Panc1 (cell line): ENCODE results near the gene CSK. TPM values are rescaled to one million over a fixed set of nuclear protein-coding genes. Genes with fewer than 3 reads are reported as not detected.

Source experiments
- ATAC-seq: fragments of 200-7000 bp; cut with Tn5 transposase; 2 replicates; pipeline ENCODE4 v1.9.1; 2020; ENCODE audit warnings: mild to moderate bottlenecking, moderate library complexity
- BruUV-seq: library from RNA; stranded (reverse); fragments of 400-500 nt; replicated peaks from 2 replicates; lab custom pipeline; 2021; lab: Mats Ljungman, UMichigan
- CTCF ChIA-PET: fragments of 300-600 bp; sonication (Branson Sonifier 250); formaldehyde crosslinking; loops from one replicate; lab custom pipeline; 2022; ENCODE audit warnings: antibody characterized with exemption; lab: Charles Lee
- POLR2A ChIA-PET: fragments of 300-600 bp; sonication (Branson Sonifier 250); formaldehyde crosslinking; loops from one replicate; lab custom pipeline; 2022; ENCODE audit warnings: antibody characterized with exemption; lab: Charles Lee
- DNase-seq: peaks from one replicate; pipeline ENCODE4 v3.0.0-alpha.2; 2010; ENCODE audit warnings: low read depth, low spot score
- H3K27ac ChIP-seq: 2 replicates; pipeline ENCODE4 v1.5.1; 2011; ENCODE audit warnings: mild to moderate bottlenecking, low read length, inconsistent platforms
- H3K27me3 ChIP-seq: fragments of 200-500 bp; sonication (Bioruptor generic); 2 replicates; pipeline ENCODE4 v1.6.0; 2014; ENCODE audit warnings: low read length, inconsistent platforms; ENCODE audit not compliant: control insufficient read depth, insufficient read depth
- H3K36me3 ChIP-seq: fragments of 200-500 bp; sonication (Bioruptor generic); 2 replicates; pipeline ENCODE4 v1.5.1; 2014; ENCODE audit warnings: inconsistent platforms, mild to moderate bottlenecking, low read length, moderate library complexity; ENCODE audit not compliant: control insufficient read depth, insufficient read depth
- H3K4me1 ChIP-seq: 2 replicates; pipeline ENCODE4 v1.5.1; 2011; ENCODE audit warnings: inconsistent platforms, mild to moderate bottlenecking, low read length, moderate library complexity; ENCODE audit not compliant: control insufficient read depth, insufficient read depth
- H3K4me3 ChIP-seq, 2 experiments: 2 replicates each; pipeline ENCODE4 v1.5.1; 2011 to 2012; ENCODE audit warnings: low read depth in 2 of 2, low read length in 2 of 2, mild to moderate bottlenecking in 2 of 2, inconsistent platforms in 1 of 2, moderate library complexity in 1 of 2
- H3K9me3 ChIP-seq: fragments of 200-500 bp; sonication (Bioruptor generic); 2 replicates; pipeline ENCODE4 v1.5.1; 2014; ENCODE audit warnings: low read depth, mild to moderate bottlenecking, inconsistent platforms, low read length, moderate library complexity; ENCODE audit not compliant: control insufficient read depth, insufficient read depth
- POLR2AphosphoS5 ChIP-seq: IDR thresholded peaks from 2 replicates; pipeline ENCODE4 v1.6.1; 2012; ENCODE audit warnings: mild to moderate bottlenecking, low read depth, low read length, moderate library complexity
- SIN3A ChIP-seq: IDR thresholded peaks from 2 replicates; pipeline ENCODE4 v1.6.1; 2012; ENCODE audit warnings: low read depth, mild to moderate bottlenecking, low read length, moderate library complexity, borderline replicate concordance; ENCODE audit not compliant: insufficient read depth
- TCF7L2 ChIP-seq: IDR thresholded peaks from 2 replicates; pipeline ENCODE4 v1.6.1; 2011; ENCODE audit warnings: mild to moderate bottlenecking, low read depth, low read length, inconsistent platforms
- in situ Hi-C: cut with HindIII; loops from 2 replicates; pipeline ENCODE4 v1.10.0; 2016; ENCODE audit warnings: low sequenced_read_pairs, low pct_unique_long_range_greater_than_20kb
- intact Hi-C: fragments of 100-400 bp; cut with micrococcal nuclease; formaldehyde crosslinking; loops from one replicate; pipeline ENCODE4 v1.10.0; 2022; ENCODE audit not compliant: unreplicated experiment
- total RNA-seq: library from RNA; stranded (reverse); gene quantifications from one replicate; pipeline ENCODE4 v1.2.1, GENCODE V29; 2021; ENCODE audit not compliant: unreplicated experiment
- TF ChIP-seq, protein P1 (sequence below): fragments of 450-650 bp; IDR thresholded peaks from 2 replicates; pipeline ENCODE4 v1.5.1; 2017; ENCODE audit warnings: mild to moderate bottlenecking
- TF ChIP-seq, protein P2 (sequence below), 2 experiments: IDR thresholded peaks; 2 replicates each; pipeline ENCODE4 v1.6.1; 2011 to 2012; ENCODE audit warnings: low read depth in 2 of 2, control low read depth in 1 of 2, low read length in 1 of 2, mild to moderate bottlenecking in 1 of 2, moderate library complexity in 1 of 2; ENCODE audit not compliant: insufficient read depth in 1 of 2

The CSK gene
- total RNA-seq, 1 experiment from 2014 or later, result 81.4 TPM

DNA sequence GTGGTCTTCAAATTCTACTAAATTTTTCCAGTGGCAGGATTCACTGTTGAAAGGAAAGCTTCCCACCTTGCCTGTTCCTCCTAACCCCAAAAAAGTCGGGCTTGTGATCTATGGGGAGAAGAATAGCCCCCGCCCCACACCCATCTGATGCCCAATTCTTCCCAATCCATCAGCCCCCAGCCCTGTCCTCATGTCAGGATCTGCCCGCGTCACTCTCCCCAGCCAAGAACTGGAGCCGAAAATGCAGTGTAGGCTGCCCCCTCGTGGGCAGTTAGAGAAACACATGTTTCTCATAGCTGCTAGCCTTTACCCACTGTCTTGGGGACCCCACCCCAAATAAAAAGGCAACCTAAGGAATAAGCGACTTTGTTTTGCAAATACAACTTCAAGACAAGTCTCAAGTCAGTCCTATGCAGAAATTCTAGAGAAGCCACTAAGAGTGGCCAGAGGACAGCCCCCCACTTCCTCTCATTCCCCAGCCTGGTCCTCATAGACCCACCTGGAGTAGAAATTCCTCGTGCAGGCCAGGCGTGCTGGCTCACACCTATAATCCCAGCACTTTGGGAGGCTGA lies 13.0 kb upstream of the CSK start:
- BruUV-seq, result no TSS peak
- Histone ChIP-seq H3K27me3 (no peaks in the 10 kb centered on the region), H3K36me3 (no peaks in the 10 kb centered on the region), H3K27ac (no peak overlapping the region), H3K4me1 (no peaks in the 10 kb centered on the region; the same call in 1 of the 2 replicates), H3K9me3 (no peaks in the 10 kb centered on the region), H3K4me3 (no peak overlapping the region; a peak in 1 of 4 replicates)
- in situ Hi-C loops, result loop anchor here (25.0 kb wide), 1 partner anchor 132 kb away; no protein-coding TSS in a partner anchor
- TF ChIP-seq, protein P1, sequence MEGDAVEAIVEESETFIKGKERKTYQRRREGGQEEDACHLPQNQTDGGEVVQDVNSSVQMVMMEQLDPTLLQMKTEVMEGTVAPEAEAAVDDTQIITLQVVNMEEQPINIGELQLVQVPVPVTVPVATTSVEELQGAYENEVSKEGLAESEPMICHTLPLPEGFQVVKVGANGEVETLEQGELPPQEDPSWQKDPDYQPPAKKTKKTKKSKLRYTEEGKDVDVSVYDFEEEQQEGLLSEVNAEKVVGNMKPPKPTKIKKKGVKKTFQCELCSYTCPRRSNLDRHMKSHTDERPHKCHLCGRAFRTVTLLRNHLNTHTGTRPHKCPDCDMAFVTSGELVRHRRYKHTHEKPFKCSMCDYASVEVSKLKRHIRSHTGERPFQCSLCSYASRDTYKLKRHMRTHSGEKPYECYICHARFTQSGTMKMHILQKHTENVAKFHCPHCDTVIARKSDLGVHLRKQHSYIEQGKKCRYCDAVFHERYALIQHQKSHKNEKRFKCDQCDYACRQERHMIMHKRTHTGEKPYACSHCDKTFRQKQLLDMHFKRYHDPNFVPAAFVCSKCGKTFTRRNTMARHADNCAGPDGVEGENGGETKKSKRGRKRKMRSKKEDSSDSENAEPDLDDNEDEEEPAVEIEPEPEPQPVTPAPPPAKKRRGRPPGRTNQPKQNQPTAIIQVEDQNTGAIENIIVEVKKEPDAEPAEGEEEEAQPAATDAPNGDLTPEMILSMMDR, result peak; percentile 89
- TF ChIP-seq SIN3A, result no peak
- POLR2A ChIA-PET, result interaction anchor here (0.6 kb wide), 1 partner anchor 80 kb away, joined by 3 read pairs; no protein-coding TSS in a partner anchor
- intact Hi-C loops, result loop anchor here (1.0 kb wide), 1 partner anchor 134 kb away; no protein-coding TSS in a partner anchor
- DNase-seq, result no peak
- peak; percentile 69 for ATAC-seq
- CTCF ChIA-PET, result interaction anchor here (0.5 to 5.6 kb wide), 15 partner anchors 10 to 639 kb away, joined by 3 to 106 read pairs (median 4); partner anchors contain the start of gene CYP1A1

DNA sequence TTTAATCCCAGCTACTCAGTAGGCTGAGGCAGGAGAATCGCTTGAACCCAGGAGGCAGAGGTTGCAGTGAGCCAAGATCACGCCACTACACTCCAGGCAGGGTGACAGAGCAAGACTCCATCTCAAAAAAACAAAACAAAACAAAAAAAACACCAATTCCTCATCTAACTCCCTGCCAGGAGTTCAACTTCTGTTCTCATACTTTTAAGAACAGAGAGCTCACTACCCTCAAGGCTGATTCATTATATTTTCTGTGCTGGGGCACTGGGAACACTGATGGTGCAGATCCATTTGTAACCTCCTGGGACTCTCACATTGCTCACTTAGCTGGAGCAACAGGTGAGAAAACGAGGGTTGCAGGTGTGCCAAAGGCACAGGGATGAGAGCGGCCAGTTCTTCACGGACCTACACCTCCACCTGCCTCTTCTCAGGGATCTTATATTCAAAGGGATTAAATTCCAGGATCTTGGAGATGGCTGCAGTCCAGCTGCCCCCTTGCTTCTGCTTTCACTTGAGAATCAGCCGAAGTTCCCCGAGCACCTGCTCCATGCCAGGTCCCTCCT lies 12.3 kb upstream of the CSK start:
- BruUV-seq, result no TSS peak
- Histone ChIP-seq H3K36me3 (no peaks in the 10 kb centered on the region), H3K27me3 (no peaks in the 10 kb centered on the region), H3K27ac (no peak overlapping the region), H3K4me3 (no peak overlapping the region), H3K9me3 (no peaks in the 10 kb centered on the region), H3K4me1 (no peaks in the 10 kb centered on the region; the same call in 1 of the 2 replicates)
- POLR2A ChIA-PET, result interaction anchor here (0.6 kb wide), 1 partner anchor 126 kb away, joined by 4 read pairs; no protein-coding TSS in a partner anchor
- intact Hi-C loops, result loop anchor here (2.0 to 10.0 kb wide), 3 partner anchors 31 to 185 kb away; partner anchors contain the start of gene RPP25
- ATAC-seq, result no peak
- in situ Hi-C loops, result loop anchor here (25.0 kb wide), 1 partner anchor 132 kb away; no protein-coding TSS in a partner anchor
- no peak for TF ChIP-seq SIN3A
- no peak for TF ChIP-seq POLR2AphosphoS5
- TF ChIP-seq, protein P2, sequence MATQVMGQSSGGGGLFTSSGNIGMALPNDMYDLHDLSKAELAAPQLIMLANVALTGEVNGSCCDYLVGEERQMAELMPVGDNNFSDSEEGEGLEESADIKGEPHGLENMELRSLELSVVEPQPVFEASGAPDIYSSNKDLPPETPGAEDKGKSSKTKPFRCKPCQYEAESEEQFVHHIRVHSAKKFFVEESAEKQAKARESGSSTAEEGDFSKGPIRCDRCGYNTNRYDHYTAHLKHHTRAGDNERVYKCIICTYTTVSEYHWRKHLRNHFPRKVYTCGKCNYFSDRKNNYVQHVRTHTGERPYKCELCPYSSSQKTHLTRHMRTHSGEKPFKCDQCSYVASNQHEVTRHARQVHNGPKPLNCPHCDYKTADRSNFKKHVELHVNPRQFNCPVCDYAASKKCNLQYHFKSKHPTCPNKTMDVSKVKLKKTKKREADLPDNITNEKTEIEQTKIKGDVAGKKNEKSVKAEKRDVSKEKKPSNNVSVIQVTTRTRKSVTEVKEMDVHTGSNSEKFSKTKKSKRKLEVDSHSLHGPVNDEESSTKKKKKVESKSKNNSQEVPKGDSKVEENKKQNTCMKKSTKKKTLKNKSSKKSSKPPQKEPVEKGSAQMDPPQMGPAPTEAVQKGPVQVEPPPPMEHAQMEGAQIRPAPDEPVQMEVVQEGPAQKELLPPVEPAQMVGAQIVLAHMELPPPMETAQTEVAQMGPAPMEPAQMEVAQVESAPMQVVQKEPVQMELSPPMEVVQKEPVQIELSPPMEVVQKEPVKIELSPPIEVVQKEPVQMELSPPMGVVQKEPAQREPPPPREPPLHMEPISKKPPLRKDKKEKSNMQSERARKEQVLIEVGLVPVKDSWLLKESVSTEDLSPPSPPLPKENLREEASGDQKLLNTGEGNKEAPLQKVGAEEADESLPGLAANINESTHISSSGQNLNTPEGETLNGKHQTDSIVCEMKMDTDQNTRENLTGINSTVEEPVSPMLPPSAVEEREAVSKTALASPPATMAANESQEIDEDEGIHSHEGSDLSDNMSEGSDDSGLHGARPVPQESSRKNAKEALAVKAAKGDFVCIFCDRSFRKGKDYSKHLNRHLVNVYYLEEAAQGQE (IDR thresholded peaks at IDR 0.05; ENCODE audit: insufficient read depth in 1 of 2, low read depth in 2 of 2, low read length in 1 of 2), result no peak
- TF ChIP-seq, protein P1, result no peak
- TF ChIP-seq TCF7L2, result no peak
- no peak for DNase-seq
- CTCF ChIA-PET, result interaction anchor here (0.5 to 5.6 kb wide), 8 partner anchors 10 to 394 kb away, joined by 3 to 106 read pairs (median 4); no protein-coding TSS in a partner anchor
